GM10248 (cell line): ENCODE results near the gene IRX6.

Experiments used
- CTCF ChIA-PET: fragments of 300-600 bp; sonication (Branson Sonifier 250); formaldehyde crosslinking; extraction: SDS; loops from one replicate; lab custom pipeline; 2021; ENCODE audit warnings: antibody characterized with exemption; lab: Yijun Ruan, JAX
- POLR2A ChIA-PET: fragments of 350-650 bp; sonication (Branson Sonifier 250); formaldehyde crosslinking; extraction: SDS; loops from one replicate; lab custom pipeline; 2020; ENCODE audit warnings: antibody characterized with exemption; lab: Yijun Ruan, JAX
- DNase-seq: peaks from one replicate; pipeline ENCODE4 v3.0.0; 2012; ENCODE audit errors: extremely low spot score
- TF ChIP-seq, protein P1 (sequence below): IDR thresholded peaks from 2 replicates; pipeline ENCODE4 v1.5.1; 2012; ENCODE audit warnings: mild to moderate bottlenecking, low read depth; ENCODE audit errors: extremely low read depth, missing control alignments, control extremely low read depth

IRX6 gene

DNA sequence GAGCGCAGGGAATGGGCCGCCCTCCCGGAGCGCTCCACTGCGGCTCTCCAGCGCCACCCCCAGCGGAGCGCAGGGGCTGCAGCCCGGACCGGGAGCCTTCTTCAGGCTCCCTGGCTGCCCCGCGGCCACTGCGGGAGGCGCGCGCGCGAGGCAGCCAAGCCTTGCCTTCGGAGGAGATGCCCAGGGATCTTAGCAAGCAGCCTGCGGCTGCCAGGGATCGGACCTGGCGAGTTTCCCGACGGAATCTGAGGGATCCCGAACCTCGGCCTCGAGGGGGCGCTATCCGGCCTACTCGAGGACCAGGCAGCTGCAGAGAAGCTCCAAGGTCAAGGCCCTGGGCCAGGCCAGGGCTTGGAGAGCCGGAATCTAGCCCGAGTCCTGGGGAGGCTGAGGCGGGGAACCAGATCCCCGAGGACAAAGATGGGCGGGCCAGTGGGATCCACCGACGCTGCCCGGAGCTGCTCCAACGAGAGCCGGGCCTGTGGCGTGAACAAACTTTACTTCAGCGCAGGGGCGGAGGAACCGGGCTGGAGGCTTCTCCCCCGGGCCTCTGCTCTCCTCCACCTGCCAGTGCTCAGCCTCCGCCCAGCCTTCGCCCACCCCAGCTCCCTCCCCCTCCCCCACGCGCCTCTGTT is at the start of gene IRX6:
Gene IRX6, plus strand, starts transcription at position 567 of the 635 bp plus-strand sequence. CDS start 889 bp downstream, outside the sequence.
- TF ChIP-seq, protein P1, sequence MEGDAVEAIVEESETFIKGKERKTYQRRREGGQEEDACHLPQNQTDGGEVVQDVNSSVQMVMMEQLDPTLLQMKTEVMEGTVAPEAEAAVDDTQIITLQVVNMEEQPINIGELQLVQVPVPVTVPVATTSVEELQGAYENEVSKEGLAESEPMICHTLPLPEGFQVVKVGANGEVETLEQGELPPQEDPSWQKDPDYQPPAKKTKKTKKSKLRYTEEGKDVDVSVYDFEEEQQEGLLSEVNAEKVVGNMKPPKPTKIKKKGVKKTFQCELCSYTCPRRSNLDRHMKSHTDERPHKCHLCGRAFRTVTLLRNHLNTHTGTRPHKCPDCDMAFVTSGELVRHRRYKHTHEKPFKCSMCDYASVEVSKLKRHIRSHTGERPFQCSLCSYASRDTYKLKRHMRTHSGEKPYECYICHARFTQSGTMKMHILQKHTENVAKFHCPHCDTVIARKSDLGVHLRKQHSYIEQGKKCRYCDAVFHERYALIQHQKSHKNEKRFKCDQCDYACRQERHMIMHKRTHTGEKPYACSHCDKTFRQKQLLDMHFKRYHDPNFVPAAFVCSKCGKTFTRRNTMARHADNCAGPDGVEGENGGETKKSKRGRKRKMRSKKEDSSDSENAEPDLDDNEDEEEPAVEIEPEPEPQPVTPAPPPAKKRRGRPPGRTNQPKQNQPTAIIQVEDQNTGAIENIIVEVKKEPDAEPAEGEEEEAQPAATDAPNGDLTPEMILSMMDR, result no peak
- ChIA-PET POLR2A (no interaction called here), CTCF (interaction anchor here (0.7 to 1.4 kb wide), 4 partner anchors 8 to 31 kb away, joined by 3 to 7 read pairs (median 4); no protein-coding TSS in a partner anchor)
- DNase-seq, result no peak

DNA sequence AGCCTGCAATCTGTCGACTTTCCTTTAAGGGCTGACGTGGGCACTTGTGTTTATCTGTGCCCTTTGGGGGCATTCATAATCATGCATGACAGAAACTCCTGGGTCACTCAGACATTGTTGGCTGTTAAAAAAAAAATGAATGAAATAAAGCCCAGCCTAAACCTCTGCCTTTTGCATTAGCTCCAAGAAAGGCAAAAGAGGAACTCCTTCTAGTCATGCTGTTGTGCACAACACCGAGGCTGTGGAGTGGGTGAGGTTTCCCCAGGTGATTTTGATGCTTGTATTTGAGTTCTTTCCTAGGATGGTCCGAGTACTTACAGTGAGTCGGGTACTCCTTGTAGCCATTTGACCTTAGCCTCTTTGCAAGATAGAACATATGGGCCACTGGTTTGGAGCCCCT is 49.6 kb upstream of the IRX6 start:
- CTCF ChIA-PET, result interaction anchor here (1.0 kb wide), 1 partner anchor 15 kb away, joined by 3 read pairs; no protein-coding TSS in a partner anchor
- no peak for DNase-seq
- TF ChIP-seq, protein P1, result no peak
- POLR2A ChIA-PET, result no interaction called here

DNA sequence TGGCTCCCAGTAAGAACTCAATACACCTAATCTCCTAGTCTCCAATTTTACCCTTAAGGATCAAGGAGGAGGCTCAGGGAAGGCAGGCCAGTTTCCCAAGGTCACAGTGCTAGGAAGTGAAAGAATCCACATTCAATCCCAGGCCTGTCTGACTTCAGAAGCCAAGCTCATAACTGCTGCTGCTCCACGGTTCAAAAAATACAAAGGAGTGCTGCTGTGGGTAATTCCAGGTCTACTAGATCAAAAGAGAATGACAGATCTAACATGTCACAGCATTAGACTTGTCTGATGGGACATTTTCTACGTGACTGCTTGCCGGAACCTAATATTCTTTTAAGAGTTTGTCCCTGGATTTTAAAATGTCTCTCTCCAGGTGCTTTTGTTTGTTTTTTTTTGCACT is 48.8 kb upstream of the IRX6 start:
- TF ChIP-seq, protein P1, result no peak
- DNase-seq, result no peak
- ChIA-PET CTCF (interaction anchor here (1.0 kb wide), 1 partner anchor 15 kb away, joined by 3 read pairs; no protein-coding TSS in a partner anchor), POLR2A (no interaction called here)

DNA sequence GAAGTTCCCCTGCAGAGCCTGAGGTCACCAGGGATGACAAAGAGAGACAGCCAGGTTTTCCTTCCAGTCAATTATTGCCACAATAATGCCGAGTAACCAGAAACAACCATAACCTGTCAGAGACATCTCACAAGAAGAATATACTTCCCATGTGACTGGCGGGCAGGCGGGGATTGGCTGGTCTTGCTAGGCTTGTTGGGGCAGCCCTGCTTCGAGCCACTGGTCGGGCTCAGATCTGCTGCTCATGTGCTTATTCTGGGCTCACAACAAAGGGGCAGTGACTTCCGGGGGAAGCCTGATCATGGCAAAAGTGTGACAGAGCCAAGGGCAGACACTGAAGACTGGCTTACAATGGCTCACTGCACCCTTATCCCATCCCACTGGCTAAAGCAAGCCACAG is 48.1 kb upstream of the IRX6 start:
- ChIA-PET POLR2A (no interaction called here), CTCF (no interaction called here)
- TF ChIP-seq, protein P1, result no peak
- DNase-seq, result no peak

DNA sequence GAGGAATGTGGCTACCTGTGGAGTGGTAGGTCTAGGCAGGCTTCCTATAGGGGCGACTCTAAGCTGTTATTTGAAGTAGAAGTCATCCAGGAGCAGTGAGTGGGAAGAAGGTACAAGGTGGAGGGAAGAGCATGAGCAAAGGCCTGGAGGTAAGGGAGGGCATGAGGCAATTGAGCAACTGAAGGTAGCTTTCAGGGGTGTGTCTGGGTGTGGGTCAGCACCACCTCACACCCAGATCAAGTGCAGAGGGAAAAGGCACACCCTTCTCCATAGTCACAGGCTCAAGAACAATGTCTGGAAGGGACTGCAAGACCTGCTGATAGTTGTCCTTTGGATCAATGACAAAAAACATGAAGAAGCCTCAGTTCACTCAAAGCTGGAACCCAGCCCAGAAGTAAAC is 46.5 kb upstream of the IRX6 start:
- POLR2A ChIA-PET, result no interaction called here
- no peak for DNase-seq
- TF ChIP-seq, protein P1, result no peak
- CTCF ChIA-PET, result interaction anchor here (0.9 kb wide), 1 partner anchor 13 kb away, joined by 3 read pairs; no protein-coding TSS in a partner anchor

DNA sequence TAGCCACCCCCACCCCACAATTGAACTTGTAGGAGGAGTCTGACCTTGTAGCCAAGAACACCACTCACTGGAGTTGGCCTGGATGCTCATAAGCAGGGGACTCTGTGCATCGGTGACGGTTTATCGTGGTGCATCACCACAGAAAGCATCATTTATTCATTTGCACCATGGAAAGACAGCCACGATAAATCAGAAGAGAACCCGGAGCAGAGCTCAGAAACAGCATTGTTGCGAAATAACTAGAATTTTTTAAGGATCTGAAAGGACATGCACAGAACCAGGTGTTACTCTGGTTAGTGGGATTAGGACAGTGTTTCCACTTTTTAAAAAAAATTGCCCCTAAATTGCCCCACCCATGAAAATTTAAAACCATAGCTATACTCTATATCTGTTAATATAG is 44.4 kb upstream of the IRX6 start:
- no peak for DNase-seq
- POLR2A ChIA-PET, result no interaction called here
- CTCF ChIA-PET, result interaction anchor here (2.1 kb wide), 1 partner anchor 13 kb away, joined by 7 read pairs; no protein-coding TSS in a partner anchor
- TF ChIP-seq, protein P1, result no peak
